ENCODE measurements around the gene DDX27.
A peak's percentile ranks its signal among the peaks of the same experiment; 100 is the strongest.
"Not testable (repeated sequence)": the region's sequence is repeated elsewhere in the genome, so short reads cannot be mapped to it uniquely, and the experiment has no call there.

Gene DDX27

GRCh38 chr20:49203746-49204145 lies 15.5 kb upstream of the DDX27 start:
- no peak for DNase-seq

GRCh38 chr20:49207076-49207475 lies 12.1 kb upstream of the DDX27 start:
- no peak for DNase-seq

DNA sequence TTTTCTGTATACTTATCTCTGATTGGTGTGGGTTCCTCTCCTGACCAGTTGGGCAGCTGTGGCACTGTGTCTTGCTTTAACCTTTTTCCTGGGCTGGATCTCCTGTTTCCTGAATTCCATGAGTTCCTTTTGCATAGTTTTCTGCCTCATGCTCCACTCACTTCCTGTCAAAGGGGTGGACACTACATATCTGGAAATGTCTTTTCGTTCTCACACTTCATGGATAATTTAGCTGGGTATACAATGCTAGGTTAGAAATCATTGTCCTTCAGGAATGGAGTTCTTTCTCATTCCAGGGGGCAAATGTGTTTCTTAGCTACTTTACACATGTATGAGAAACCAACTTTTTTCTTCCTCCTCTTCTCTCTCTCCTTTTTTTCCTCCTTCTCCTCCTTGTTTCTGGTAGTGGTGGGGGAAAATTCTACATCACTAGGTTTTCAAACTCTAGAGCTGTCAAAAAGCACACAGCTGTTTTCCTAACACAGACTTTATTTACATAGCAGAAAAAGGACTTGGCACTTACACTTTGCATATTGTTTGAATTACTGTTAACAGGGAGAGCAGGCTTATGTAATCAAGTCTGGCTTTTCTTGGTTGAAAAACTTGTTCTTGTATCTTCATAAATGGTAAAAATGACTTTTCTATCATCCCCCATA lies 9.0 kb upstream of the DDX27 start:
- no peak for DNase-seq

- DNase-seq = no peak
Observed at GRCh38 chr20:49210757-49211110, 8.5 kb upstream of the DDX27 start.

GRCh38 chr20:49214571-49214970 lies 4.6 kb upstream of the DDX27 start:
- DNase-seq = no peak

DNA sequence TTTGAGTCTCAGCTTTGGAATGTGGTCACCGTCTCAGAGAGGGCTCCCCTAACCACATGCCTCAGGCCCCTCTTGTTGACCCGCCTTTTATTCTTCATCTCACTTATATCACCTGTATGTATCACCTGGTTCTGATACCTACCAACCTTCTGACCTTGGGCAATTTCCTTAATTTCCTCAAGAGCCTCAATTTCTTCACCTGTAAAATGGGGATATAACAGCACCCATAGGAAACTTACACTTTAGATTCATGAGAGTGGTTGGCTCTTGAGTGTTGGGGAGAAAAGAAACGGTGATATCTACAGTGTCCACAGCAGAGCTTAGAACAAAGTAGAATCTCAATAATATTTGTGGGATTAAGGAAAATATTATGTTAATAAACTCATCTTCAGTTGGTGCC lies 4.0 kb upstream of the DDX27 start:
- no peak for DNase-seq

DNA sequence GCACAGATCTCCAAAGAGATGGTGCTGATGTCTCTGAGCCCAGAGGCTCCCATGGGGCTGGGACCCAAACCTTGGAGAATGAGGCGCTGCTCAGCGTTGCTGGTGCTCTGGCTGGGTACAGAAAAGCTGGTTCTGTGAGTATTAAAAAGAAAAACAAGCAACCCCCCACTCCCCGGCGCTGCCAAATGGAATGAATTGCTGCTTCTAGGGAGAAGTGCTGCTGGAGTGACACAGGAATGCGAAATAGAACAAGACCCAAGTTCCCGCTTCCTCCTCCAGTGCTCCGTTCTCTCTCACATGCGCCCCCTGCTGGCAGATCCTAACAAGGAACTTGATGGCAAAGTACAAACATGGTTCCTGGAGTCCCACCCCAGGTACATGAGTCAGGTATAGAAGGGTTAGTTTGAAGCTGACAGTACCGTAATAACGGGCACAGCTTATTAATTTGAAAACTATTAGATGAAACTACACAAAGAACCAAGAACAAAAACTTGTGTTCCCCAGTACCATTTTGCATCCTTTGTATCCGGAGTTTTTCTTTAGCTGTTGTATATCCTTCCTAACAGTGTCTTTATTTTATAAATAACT lies 2.1 kb upstream of the DDX27 start:
- DNase-seq = peak; percentile 60

DNA sequence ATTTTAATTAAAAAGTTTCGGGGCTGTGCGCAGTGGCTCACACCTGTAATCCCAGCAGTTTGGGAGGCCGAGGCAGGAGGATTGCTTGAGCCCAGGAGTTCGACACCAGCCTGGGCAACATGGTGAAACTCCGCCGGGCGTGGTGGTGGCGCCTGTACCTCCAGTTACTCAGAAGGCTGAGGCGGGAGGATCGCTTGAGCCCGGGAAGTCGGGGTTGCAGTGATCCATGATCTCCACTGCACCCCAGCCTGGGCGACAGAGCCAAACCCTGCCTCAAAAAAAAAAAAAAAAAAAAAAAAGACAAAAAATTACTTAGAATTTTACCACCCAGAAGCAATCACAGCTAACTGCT lies 501 bp upstream of the DDX27 start:
- DNase-seq = not testable (repeated sequence)

GRCh38 chr20:49219924-49220831 lies 962 bp downstream of the DDX27 start:
- no peak for DNase-seq

DNA sequence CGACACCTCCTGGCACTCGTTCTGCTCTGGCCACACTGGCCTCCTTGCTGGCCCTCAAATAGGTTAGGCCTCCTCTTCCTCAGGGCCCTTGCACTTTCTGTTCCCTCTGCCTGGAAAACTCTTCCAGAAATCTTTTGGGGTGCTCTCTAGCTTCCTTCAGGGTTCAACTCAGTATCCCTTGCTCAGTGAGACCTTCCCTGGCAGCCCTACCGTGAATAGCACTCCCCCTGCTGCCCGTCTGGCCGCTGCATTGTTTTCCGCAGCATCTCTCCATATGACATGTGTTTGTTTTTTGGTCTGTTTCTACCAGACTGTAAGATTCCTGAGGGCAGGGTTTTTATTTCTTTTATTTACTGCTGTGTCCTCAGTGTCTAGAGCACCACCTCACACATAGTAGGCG lies 6.7 kb downstream of the DDX27 start:
- no peak for DNase-seq

DNA sequence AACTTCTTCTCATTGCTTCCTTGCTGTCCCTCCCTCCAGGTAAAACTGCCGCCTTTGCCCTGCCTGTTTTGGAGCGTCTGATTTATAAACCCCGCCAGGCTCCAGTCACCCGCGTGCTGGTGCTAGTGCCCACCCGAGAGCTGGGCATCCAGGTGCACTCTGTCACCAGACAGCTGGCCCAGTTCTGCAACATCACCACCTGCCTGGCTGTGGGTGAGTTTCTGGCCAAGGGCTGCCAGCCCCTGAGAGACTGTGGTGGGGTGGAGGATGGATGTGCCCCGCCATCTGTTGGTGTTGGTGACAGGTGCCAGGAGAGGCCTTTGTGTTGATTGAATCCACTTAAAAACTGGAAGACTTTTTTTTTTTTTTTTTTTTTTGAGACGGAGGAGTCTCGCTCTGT lies 9.5 kb downstream of the DDX27 start:
- DNase-seq = no peak

- no peak for DNase-seq
Observed at GRCh38 chr20:49229381-49229780, 10.2 kb downstream of the DDX27 start.

- DNase-seq = no peak
Observed at GRCh38 chr20:49230021-49230420, 10.8 kb downstream of the DDX27 start.

- no peak for DNase-seq
Observed at GRCh38 chr20:49230561-49231133, 11.4 kb downstream of the DDX27 start.

- no peak for DNase-seq
Observed at GRCh38 chr20:49231471-49231870, 12.3 kb downstream of the DDX27 start.

DNA sequence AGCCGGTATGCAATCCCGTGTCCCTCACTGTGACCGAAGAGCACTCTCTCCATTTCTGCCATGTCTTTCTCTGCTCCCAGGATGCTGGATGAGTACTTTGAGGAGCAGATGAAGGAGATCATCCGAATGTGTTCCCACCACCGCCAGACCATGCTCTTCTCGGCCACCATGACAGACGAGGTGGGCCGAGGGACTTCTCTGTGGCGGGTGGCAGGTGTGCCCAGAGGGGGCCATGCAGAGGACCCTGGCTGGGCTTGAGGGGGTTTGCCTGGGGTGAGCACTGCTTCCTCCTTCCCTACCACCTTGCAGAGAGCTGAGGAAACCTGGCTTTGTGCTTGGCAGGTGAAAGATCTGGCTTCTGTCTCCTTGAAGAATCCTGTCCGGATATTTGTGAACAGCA lies 14.0 kb downstream of the DDX27 start:
- DNase-seq = no peak

GRCh38 chr20:49234831-49235230 lies 15.6 kb downstream of the DDX27 start:
- no peak for DNase-seq

DNA sequence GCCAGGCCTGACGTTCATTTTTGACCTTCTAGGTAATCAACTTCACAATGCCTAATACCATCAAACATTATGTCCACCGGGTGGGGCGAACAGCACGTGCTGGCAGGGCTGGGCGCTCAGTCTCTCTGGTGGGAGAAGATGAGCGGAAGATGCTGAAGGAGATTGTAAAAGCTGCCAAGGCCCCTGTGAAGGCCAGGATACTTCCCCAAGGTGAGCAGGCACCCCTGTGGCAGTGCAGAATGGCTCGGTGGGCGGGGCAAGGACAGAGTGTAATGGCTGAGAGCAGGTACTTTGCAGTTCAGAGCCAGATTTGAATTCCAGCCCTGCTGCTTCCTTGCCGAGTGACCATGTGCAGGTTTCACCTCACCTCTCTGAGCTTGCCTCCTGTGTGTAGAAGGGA lies 17.1 kb downstream of the DDX27 start:
- no peak for DNase-seq

DNA sequence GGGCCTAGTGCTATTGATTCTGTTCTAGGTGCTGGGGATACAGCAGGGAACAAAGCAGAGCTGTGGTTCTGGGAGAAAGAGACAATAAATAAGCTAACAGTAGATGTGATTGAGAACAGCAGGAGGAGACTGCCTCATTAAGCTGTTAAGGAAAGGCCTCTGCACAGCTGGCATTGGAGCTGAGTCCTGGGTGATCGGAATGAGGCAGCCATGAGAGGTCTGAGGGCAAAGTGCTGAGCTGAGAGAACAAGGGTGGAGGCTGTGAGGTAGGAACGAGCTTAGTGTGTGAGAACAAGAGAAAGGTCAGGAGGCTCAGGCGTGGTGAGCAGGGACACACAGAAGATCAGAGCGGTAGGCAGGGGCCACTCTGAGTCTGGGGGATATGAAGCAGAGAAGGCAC lies 18.3 kb downstream of the DDX27 start:
- DNase-seq = no peak

GRCh38 chr20:49245921-49246740 lies 26.9 kb downstream of the DDX27 start:
- DNase-seq = no peak

GRCh38 chr20:49247169-49247723 lies 28.0 kb downstream of the DDX27 start:
- no peak for DNase-seq

GRCh38 chr20:49247792-49248191 lies 28.6 kb downstream of the DDX27 start:
- no peak for DNase-seq

- DNase-seq = no peak
Observed at GRCh38 chr20:49248301-49248700, 29.1 kb downstream of the DDX27 start.
